NK-92 (cell line): ENCODE results near the gene DDX56.
"Not testable (repeated sequence)": the region's sequence is repeated elsewhere in the genome, so short reads cannot be mapped to it uniquely, and the experiment has no call there.

Experiments used
- DNase-seq: peaks from one replicate; lab custom pipeline; 2025; ENCODE audit not compliant: unreplicated experiment; lab: John Stamatoyannopoulos, UW

DDX56 gene

DNA sequence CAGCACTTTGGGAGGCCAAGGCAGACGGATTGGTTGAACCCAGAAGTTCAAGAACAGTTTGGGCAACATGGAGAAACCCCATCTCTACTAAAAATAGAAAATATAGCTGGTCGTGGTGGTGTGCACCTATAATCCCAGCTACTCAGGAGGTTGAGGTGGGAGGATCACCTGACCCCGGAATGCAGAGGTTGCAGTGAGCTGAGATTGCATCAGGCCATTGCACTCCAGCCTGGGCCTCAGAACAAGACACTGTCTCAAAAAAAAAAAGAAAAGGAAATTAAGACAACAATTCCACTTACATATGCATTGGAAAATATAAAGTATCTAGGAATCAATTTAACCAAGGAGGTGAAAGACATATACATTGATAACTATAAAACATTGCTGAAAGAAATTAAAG is 25.5 kb upstream of the DDX56 start:
- DNase-seq: no peak

DNA sequence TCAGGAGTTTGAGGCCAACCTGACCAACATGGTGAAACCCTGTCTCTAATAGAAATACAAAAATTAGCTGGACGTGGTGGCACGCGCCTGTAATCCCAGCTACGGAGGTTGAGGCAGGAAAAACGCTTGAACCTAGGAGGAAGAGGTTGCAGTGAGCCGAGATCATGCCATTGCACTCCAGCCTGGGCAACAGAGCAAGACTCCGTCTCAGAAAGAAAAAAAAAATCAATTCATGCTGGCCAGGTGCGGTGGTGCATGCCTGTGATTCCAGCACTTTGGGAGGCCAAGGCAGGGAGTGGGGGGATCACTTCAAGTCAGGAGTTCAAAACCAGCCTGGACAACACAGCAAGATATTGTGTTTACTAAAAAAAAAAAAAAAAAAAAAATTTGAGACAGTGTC is 23.5 kb upstream of the DDX56 start:
- DNase-seq: not testable (repeated sequence)

DNA sequence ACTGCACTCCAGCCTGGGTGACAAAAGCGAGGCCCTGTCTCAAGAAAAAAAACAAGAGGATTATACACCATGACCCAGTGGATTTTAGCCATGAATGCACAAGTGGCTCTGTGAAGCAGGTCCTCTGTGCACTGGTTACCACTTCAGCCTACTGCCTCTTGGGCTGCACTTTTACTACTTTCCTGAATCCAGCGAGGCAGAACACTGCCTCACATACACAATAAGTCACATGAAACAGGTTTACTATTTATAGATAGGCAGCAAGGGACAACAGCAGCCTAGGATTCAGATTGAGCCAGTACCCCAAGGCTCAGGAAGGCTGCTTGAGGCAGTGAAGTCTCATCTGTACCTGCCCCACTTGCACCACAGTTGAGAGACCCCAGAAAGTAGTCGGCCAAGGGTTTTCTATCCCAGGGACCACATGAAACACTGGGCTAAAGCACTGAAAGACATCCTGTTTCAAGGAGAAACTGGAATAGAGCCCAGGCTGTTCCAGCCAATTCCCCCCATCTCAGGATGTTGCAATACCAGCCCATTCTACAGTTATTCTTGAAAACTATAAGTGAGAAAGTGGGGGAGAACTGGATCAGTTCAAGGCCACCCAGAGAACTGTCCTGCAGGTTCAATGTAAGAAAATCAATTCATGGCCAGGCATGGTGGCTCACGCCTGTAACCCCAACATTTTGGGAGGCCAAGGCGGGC is 22.4 kb upstream of the DDX56 start:
- no peak for DNase-seq

DNA sequence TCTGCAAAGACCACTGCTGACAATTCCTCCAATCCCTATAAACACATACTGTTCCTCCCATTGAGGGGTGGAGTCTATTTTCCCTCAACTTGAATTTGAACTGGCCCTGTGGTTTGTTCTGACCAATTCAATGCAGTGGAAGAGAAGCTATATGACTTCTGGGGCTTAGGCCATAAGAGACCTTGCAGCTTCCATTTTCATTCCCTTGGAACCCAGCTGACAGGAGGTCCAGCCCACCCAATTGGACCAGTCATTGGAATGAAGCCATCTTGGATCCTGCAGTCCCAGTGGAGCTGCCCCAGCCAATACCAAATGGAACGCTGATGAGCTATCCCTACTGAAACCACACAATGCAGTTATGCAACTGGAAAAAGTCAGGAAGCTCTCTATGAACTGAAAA is 17.2 kb upstream of the DDX56 start:
- no peak for DNase-seq

DNA sequence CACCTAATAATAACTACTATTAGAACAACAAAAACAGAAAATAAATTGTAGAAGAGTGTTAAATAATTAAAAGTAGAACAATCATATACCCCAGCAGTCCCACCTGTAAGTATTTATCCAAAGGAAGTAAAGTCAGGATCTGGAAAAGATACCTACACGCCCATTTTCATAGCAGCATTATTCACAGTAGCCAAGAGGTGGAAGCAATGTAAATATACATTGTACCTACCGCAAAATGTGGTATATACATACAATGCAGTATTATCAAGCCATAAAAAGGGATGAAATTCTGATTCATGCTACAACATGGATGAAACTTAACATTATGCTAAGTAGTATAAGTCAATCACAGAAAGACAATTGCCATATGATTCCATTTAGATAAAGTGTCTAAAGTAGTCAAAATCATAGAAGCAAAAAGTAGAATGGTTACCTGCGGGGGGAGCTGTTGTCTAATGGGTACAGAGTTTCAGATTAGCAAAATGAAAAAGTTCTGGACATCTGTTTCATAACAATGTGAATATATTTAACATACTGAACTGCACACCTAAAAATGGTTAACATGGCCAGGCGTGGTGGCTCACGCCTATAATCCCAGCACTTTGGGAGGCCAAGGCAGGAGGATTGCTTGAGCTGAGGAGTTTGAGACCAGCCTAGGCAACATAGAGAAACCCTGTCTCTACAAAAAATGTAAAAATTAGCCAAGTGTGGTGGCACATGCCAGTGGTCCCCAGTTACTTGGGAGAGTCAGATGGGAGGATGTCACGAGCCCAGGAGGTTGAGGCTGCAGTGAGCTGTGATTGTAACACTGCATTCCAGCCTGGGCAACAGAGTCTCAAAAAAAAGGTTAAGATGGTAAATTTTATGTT is 14.4 kb upstream of the DDX56 start:
- no peak for DNase-seq

DNA sequence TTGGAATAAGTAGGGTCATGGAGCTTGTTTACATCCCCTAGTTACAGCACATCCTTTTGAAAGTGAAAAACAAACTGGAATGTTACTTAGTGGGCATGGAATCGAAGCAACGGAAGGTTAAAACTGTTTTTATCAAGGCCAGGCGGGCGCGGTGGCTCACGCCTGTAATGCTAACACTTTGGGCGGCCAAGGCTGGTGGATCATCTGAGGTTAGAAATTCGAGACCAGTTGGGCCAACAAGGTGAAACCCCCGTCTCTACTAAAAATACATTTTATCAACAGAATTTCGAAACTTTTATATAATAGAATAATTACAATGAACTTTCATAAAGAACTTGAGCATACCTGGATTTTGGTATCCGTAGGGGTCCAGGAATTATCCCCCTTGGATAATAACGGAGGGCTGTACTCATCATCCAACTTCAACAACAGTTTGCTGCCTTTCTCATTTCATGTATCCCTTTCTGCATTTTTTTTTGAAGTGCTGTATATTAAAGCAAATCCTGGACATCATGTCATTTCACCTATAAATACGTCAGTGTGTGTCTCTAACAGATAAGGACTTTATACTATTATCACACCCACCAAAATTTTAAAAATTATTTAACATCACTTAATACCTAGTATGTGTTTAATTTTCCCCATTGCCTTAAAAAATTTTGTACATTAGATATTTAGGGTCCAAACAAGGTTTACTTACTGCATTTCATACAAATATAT is 9.6 kb upstream of the DDX56 start:
- no peak for DNase-seq

DNA sequence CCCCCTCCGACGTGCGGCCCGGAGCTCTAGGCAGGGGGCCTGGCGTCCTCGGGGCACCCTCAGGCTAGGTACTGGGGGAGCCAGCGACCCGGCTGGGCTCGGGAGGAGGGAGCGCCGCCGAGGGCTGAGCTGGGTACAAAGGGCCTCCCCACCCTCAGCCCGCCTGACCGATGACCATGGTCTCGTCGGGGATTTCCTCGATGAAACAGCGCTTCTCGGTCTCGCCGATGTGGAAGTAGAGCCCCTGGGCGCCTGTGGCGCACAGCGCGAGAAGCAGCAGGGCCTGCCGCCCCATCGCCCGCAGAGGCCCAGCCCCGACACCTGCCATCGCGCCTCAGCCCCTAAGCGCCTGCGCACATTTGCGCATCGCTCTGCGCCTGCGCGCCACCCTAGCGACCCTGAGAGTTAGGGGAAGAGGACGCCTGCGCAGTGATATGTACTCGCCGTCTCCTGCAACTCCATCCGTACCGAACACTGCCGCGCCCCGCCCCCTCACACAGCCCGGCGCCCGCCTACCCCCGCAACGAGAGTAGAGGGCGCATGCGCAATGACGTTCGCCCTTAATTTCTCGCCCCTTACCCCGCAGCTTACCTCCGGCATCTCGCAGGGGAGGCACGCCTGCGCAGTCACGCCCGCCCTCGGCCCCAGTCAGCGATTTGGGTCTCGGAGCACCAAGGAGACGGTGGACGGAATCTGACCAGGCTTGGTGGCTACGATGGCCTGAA is 8.3 kb upstream of the DDX56 start, which contains the start of gene TMED4:
Gene TMED4, minus strand, starts transcription at position 353 of the 725 bp plus-strand sequence. Its CDS starts 25 bp downstream, at position 328.
- DNase-seq: peak; percentile 99

DNA sequence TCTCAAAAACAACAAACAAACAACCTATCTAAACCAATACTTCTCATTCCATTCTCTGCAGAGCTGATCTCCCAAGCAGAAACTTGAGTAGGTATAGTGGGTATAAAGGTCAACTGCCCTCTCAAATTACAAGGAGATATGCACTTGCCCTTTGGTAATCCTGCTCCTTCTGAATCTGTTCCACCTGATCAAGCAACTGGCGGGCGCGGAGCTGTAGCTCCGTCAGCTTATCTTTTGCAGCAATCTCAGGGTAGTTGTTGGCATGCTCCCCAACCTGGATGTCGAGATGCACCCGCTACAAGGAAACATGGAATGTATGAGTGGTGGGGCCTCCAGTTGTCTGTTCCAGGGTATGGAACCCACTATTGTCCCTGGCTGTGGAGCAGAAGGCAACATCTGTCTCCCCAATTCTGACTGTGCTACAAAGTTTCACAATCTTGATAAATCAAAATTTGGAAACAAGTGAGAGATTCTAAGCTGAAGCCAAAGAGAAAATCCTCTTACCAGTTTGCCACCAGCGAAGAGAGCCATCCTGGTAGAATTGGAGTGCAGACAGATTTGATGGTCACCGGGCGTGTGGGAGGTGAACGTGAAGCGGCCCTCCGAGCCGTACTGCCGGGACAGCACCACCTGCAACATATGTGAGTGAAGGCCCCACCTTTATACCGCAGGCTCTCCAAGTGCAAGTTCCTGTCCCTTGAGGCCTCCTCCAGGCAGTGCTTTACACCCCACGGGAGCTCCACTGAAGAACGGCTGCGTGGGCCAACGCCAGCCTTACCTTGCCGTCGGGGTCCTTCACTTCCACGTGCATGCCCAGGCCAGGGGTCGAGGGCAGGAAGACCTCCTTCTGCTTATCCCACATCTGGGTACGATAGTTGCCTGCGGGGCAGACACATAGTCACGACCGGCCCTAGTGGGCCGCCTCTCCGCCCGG is 7.5 kb upstream of the DDX56 start:
- no peak for DNase-seq

DNA sequence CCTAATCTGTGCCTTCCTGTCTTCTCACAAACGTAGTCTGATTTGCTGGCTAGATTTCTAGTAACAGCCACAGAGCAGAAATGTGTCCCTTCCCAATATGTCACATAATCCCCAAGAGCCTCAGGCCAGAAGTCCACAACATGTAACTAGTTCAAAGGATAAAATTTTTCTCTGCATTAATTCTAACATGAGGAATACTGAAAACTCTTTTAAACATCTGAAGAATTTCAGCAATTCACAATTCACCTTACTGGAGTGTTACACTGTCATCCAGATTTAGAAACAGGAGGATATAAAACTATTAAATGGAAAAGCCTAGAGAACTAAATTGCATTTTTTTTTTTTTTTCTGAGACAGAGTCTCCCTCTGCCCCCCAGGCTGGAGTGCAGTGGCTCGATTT is 2.5 kb upstream of the DDX56 start:
- no peak for DNase-seq

DNA sequence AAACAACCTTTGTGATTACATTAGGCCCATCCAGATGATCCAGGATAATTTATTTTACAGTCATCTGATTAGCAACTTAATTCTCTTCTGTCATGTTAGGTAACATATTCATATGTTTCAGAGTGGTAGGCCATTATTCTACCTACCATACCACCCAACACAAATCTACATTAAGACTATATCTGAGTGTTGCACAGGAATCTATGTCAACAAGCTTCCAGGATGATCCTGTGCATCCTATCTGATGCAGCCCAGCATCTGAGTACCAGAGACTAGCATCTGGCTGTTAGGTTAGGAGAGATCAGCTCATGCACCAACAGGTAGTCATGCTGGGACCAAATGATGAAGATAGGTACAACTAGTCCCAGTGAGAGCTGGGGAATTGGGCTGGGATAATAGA is 1.3 kb upstream of the DDX56 start:
- DNase-seq: no peak

DNA sequence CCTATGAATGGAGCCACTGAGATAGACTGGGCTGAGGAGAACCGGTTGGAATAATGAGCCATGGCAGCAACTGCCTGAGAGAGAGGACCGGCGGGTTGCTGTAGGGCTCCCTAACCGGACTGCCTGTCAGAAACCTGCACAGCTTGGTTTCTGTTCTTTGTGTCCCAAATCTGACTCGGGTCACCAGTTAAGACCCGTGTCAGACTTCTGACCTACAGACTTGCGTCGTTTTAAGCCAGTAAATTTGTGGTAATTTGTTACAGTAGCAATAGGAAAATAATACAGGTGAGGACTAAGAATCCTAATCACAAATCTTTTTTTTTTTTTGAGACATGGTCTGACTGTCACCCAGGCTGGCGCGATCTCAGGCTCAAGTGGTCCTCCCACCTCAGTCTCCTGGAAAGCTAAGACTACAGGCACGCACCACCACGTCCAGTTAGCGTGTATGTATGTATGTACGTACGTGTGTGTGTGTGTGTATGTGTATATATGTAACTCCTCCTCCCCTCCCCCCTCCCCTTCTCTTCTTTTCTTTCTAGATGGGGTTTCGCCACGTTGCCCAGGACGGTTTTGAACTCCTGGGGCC is 672 bp upstream of the DDX56 start:
- DNase-seq: no peak

DNA sequence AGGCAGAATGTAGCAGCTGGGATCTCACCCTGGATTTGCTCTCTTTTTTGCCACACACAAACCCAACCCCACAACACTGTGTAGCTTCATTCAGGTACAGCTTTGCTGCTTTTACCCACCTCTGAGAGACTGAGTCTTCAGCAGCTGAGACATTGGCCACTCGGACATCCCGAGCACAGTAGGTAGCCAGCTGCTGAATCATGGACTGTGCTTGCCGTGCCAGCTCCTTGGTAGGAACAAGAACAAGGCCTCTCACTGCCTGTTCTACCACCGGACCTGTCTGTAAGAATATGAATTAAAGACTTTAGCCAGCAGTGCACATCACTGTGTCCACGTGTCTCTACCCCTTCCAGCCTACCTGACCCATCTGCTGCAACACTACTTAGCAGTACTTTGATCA is 937 bp downstream of the DDX56 start:
- DNase-seq: no peak

DNA sequence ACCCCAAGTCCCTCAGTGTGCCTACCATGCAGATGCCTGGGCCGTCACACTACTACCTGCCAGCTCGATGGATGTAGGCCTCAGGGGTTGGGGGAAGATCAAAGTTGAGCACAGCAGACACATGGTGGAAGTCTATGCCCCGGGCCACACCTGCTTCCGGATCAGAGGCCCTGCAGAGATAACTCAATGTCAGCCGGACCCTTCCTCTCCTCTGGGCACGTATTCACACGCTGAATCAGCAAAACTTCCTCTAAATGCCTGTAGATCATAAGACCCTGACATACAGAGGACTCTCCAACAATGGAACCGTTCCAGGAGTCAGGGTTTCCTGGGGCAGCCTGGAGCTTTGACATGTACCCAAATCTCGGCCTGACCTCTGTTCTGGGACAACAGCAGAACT is 3.7 kb downstream of the DDX56 start:
- DNase-seq: no peak

DNA sequence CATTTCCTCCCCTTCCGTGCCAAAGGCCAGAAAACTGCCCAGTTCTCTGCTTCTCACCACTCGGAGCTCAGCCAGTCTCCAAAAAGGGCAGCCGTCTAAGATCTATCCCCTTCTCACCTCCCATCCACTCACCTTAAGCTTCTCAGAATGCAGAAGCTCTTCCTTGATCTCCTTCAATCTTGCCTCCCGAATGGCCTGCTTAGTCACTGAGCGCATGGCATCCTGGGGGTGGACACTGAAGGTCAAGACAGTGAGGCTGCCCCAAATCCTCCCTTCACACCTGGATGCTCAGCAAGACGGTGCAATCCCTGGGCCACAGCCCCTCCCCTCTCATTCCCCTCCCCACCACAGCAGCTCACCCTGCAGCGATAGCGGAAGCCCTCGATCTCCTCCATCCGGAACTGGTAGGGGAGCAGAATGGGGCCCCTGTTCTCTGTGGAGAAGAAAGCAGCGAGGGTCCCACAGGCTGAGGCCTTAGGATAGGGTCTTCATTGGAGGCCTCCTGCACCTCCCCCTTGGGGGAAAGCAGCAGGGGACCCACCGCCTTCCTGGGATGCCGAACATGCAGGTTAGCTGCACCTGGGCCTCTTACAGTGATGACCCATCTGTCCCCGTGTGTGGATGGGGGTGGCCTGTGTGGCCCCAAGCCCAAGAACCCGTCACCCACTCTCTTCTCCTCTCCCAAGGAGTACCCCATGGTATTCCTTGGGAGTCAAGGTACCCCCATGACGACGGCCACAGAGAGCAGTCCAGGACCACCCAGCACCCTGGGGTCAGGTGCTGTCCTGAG is 4.7 kb downstream of the DDX56 start:
- DNase-seq: no peak

DNA sequence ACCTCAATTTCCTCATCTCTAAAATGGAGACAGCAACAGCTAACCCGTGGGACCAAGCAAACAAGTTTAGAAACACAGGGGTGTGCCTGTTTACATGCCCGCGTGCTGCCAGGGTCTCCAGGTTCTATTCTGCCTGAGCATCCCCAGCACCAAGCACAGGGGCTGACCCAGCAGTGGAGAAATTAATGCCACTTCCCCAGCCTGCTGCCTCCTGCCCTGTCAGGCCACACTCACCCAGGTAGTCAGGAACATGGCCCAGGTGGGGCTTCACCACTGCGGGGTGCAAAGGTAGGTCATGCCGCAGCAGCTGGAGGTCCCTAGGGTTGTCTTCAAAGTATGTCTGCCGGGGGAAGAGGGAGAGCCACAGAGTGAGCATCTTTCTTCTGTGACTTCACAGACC is 5.8 kb downstream of the DDX56 start:
- DNase-seq: no peak

DNA sequence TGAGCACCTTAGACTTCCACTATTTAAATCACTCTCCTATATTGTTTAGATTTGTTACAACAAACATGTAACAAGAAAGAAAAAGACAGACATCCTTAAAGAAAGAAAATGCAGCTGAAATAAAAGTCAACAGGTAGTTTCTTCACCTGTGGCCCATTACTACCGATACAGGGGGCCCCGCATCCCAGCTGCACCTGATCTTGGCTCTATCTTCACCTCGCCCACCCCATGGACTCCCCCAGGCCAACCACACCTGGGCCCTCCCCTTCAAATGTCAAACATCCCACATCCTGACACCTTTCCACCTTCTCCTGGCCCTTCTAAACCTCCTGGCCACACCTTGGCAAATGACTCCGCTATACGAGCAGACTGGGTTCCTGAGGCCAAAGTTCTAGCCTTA is 7.0 kb downstream of the DDX56 start:
- DNase-seq: no peak

DNA sequence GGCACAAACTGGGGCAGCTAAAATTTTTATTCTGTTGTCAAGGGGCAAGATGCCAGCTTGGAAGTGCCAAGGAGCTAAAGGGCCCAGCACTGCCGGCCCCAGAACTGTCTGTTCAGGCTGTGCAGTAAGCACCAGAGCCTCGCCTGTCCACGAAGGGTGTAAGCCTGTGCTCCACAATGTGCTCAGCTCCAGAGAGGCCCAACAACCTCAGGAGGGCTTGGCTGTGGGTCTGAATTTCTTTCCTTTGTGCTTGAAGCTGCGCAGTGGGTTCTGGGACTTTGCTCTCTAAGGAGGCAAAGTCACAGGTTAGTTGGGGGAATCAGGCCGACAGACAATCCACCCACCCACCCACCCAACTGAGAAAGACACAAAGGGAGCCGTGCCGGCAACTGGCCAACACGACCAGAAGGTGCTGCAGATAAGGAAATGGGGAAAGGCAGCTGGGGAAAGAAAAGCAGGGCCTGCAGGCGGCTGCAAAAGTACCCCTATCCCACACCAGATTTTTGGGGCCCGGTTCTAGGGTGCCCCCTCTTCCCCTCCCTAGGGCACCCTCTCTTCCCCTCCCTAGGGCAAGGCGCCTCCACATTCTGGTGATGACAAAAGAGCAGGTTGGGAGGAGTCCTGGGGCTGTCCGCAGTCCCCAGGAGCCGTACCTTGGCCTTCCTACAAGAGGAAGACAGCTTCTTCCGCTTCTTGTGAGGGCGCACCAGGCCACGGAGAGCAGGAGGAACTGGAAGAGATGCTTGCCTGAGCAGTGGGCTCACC is 7.7 kb downstream of the DDX56 start:
- DNase-seq: no peak
